ENCODE results near the gene CCL27.

DNA sequence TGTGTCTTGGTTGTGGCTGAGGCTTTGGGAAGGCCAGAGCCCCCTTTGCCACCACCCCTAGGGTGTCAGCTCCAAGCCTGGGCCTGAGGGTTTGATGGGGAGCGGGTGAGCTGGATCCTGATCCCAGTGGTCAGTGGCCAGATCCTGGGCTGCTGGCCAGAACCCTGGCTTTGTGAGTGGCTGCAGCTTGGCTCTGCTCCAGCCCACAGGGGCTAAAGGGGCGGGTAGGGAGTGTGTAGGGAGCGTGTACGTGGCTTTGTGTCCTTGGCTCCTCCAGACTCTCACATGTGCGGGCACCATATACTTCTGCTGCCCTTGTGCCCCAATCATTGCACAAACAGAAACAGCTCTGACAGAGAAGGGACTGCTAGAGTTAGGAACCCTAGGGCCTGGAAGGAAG, 11.6 kb downstream of the CCL27 start:
- TF ChIP-seq POLR2AphosphoS5 (IDR thresholded peaks at IDR 0.05) (no peak), EP300 (IDR thresholded peaks at IDR 0.05) (no peak)
